MCF 10A (cell line): ENCODE results near the gene TBX5. TPM values are rescaled to one million over a fixed set of nuclear protein-coding genes. Genes with fewer than 3 reads are reported as not detected.

Source experiments
- BruUV-seq: library from RNA; stranded (reverse); fragments of 400-500 nt; replicated peaks from 2 replicates; lab custom pipeline; 2021; lab: Mats Ljungman, UMichigan
- CTCF ChIA-PET: fragments of 300-600 bp; sonication (Branson Sonifier 250); formaldehyde crosslinking; extraction: SDS; loops from one replicate; lab custom pipeline; 2021; ENCODE audit warnings: antibody characterized with exemption, inconsistent platforms; lab: Yijun Ruan, JAX
- POLR2A ChIA-PET: fragments of 300-600, 350-650 bp; sonication (Branson Sonifier 250); formaldehyde crosslinking; extraction: SDS; loops from one replicate; lab custom pipeline; 2020; ENCODE audit warnings: antibody characterized with exemption, inconsistent platforms; lab: Yijun Ruan, JAX
- DNase-seq: peaks from one replicate; pipeline ENCODE4 v3.0.0-alpha.2; 2018; ENCODE audit not compliant: unreplicated experiment
- H3K27ac Mint-ChIP-seq: one replicate; pipeline ENCODE4 v1.8.0; 2022; ENCODE audit warnings: mild to moderate bottlenecking, low read depth, mixed read lengths; ENCODE audit not compliant: unreplicated experiment
- H3K27me3 Mint-ChIP-seq: one replicate; pipeline ENCODE4 v1.8.0; 2022; ENCODE audit warnings: mixed read lengths; ENCODE audit not compliant: insufficient read depth, unreplicated experiment
- H3K36me3 Mint-ChIP-seq: one replicate; pipeline ENCODE4 v1.8.0; 2022; ENCODE audit warnings: mild to moderate bottlenecking, moderate library complexity, mixed read lengths; ENCODE audit not compliant: insufficient read depth, unreplicated experiment
- H3K4me1 Mint-ChIP-seq: one replicate; pipeline ENCODE4 v1.8.0; 2022; ENCODE audit warnings: mixed read lengths; ENCODE audit not compliant: insufficient read depth, unreplicated experiment
- H3K4me3 Mint-ChIP-seq: one replicate; pipeline ENCODE4 v1.8.0; 2022; ENCODE audit warnings: mild to moderate bottlenecking, moderate library complexity, mixed read lengths; ENCODE audit not compliant: unreplicated experiment
- H3K9me3 Mint-ChIP-seq: one replicate; pipeline ENCODE4 v1.8.0; 2022; ENCODE audit warnings: mixed read lengths; ENCODE audit not compliant: unreplicated experiment
- CTCF ChIP-seq: fragments of 200-600 bp; IDR thresholded peaks from one replicate; pipeline ENCODE4 v1.8.0; 2022; ENCODE audit warnings: antibody characterized with exemption, mild to moderate bottlenecking; ENCODE audit not compliant: unreplicated experiment
- intact Hi-C: fragments of 100-400 bp; cut with micrococcal nuclease; formaldehyde crosslinking; loops from 2 replicates; pipeline ENCODE4 v1.14.1; 2022
- total RNA-seq: library from RNA; stranded (reverse); gene quantifications from 2 replicates; pipeline ENCODE4 v1.2.3, GENCODE V29; 2022

TBX5 gene
- total RNA-seq, 1 experiment from 2014 or later: not detected

GRCh38 chr12:114397978-114398881, 7.7 kb downstream of the TBX5 start:
- Mint-ChIP-seq H3K36me3 (no peaks in the 10 kb centered on the region), H3K4me1 (no peaks in the 10 kb centered on the region), H3K27ac (no peak overlapping the region), H3K4me3 (no peak overlapping the region), H3K27me3 (peaks cover 67% of the 10 kb centered on the region), H3K9me3 (peaks cover 7% of the 10 kb centered on the region)
- intact Hi-C loops: no loop called here
- no peak for TF ChIP-seq CTCF
- no TSS peak for BruUV-seq
- POLR2A ChIA-PET: no interaction called here
- CTCF ChIA-PET: interaction anchor here (0.9 kb wide), 1 partner anchor 91 kb away, joined by 3 read pairs; no protein-coding TSS in a partner anchor
- DNase-seq: no peak

- DNase-seq: no peak
- H3K27me3 Mint-ChIP-seq: peaks cover 73% of the 10 kb centered on the region
- intact Hi-C loops: no loop called here
- H3K9me3 Mint-ChIP-seq: peaks cover 7% of the 10 kb centered on the region
- CTCF ChIA-PET: interaction anchor here (0.5 to 0.6 kb wide), 2 partner anchors 19 to 971 kb away, joined by 3 to 5 read pairs; no protein-coding TSS in a partner anchor
- no peaks in the 10 kb centered on the region for H3K36me3 Mint-ChIP-seq
- TF ChIP-seq CTCF: no peak
- no peak overlapping the region for H3K27ac Mint-ChIP-seq
- POLR2A ChIA-PET: no interaction called here
- H3K4me3 Mint-ChIP-seq: no peak overlapping the region
- no peaks in the 10 kb centered on the region for H3K4me1 Mint-ChIP-seq
- no TSS peak for BruUV-seq
Observed at GRCh38 chr12:114396869-114397719, 8.8 kb downstream of the TBX5 start.

- Mint-ChIP-seq H3K4me3 (no peak overlapping the region), H3K4me1 (no peaks in the 10 kb centered on the region), H3K9me3 (peaks cover 7% of the 10 kb centered on the region), H3K27me3 (peaks cover 73% of the 10 kb centered on the region), H3K36me3 (no peaks in the 10 kb centered on the region), H3K27ac (no peak overlapping the region)
- ChIA-PET POLR2A (no interaction called here), CTCF (interaction anchor here (0.5 kb wide), 1 partner anchor 971 kb away, joined by 3 read pairs; no protein-coding TSS in a partner anchor)
- DNase-seq: no peak
- no peak for TF ChIP-seq CTCF
- intact Hi-C loops: no loop called here
- no TSS peak for BruUV-seq
Observed at GRCh38 chr12:114396153-114396868, 9.6 kb downstream of the TBX5 start.
